K562 (cell line): ENCODE measurements around the gene ADIPOQ. TPM values are rescaled to one million over a fixed set of nuclear protein-coding genes. Genes with fewer than 3 reads are reported as not detected.
"Not testable (repeated sequence)": the region's sequence is repeated elsewhere in the genome, so short reads cannot be mapped to it uniquely, and the experiment has no call there.

ENCODE experiments used
- ATAC-seq: fragments of 200-7000 bp; cut with Tn5 transposase; 3 replicates; pipeline ENCODE4 v1.9.1; 2020; ENCODE audit warnings: moderate library complexity
- BruUV-seq: library from RNA; stranded (reverse); fragments of 400-500 nt; replicated peaks from 2 replicates; lab custom pipeline; 2021; lab: Mats Ljungman, UMichigan
- CTCF ChIA-PET: fragments of 300-600 bp; formaldehyde crosslinking; extraction: SDS; loops from one replicate; lab custom pipeline; 2021; ENCODE audit warnings: low intra/inter-chr PET ratio; lab: Yijun Ruan, JAX
- POLR2A ChIA-PET: fragments of 300-600, 350-650 bp; sonication (Branson Sonifier 250); formaldehyde crosslinking; extraction: SDS; loops from one replicate; lab custom pipeline; 2021; ENCODE audit warnings: antibody characterized with exemption, inconsistent platforms; lab: Yijun Ruan, JAX
- DNase-seq, 4 experiments: peaks; one replicate each; pipeline versions ENCODE4 v3.0.0 to v3.0.0-alpha.2; 2011 to 2018; ENCODE audit warnings: low spot score in 3 of 4, mixed read lengths in 3 of 4; ENCODE audit errors: extremely low read depth in 1 of 4
- FAIRE-seq: peaks from 2 replicates; lab custom pipeline; 2011; peaks lifted over from hg19 to GRCh38; lab: Jason Lieb, UNC
- H2AFZ ChIP-seq: 2 replicates; pipeline ENCODE4 v1.6.0; 2011; ENCODE audit warnings: low read depth, low read length, control low read depth, inconsistent platforms
- H3K27ac ChIP-seq: fragments of 200-600 bp; 3 replicates; pipeline ENCODE4 v1.8.0; 2011; ENCODE audit warnings: low read depth, mild to moderate bottlenecking, control low read depth, inconsistent platforms, low read length, moderate library complexity, mixed read lengths; ENCODE audit errors: extremely low read depth
- H3K27me3 ChIP-seq, 2 experiments: fragments of 300-600 bp in 1 of 2; 2 replicates in 1 of 2; 3 replicates in 1 of 2; pipeline versions ENCODE4 v1.6.0 to v1.8.0; 2011; ENCODE audit warnings: inconsistent platforms in 2 of 2, low read length in 2 of 2, mild to moderate bottlenecking in 1 of 2, mixed read lengths in 1 of 2, moderate library complexity in 1 of 2; ENCODE audit not compliant: control insufficient read depth in 2 of 2, insufficient read depth in 2 of 2
- H3K36me3 ChIP-seq: fragments of 300-600 bp; 3 replicates; pipeline ENCODE4 v1.8.0; 2011; ENCODE audit warnings: mild to moderate bottlenecking, low read length, inconsistent platforms; ENCODE audit not compliant: control insufficient read depth, insufficient read depth
- H3K4me1 ChIP-seq, 2 experiments: fragments of 200-600 bp in 1 of 2; replicated peaks in 1 of 2; 2 replicates in 1 of 2; 3 replicates in 1 of 2; pipeline versions ENCODE4 v1.5.1 to v1.8.0; 2011; ENCODE audit warnings: inconsistent platforms in 2 of 2, low read length in 2 of 2, mild to moderate bottlenecking in 1 of 2, mixed read lengths in 1 of 2, moderate library complexity in 1 of 2; ENCODE audit not compliant: control insufficient read depth in 2 of 2, insufficient read depth in 2 of 2
- H3K4me2 ChIP-seq: 2 replicates; pipeline ENCODE4 v1.6.1; 2011; ENCODE audit warnings: low read length, control low read depth, inconsistent platforms, mixed read lengths; ENCODE audit not compliant: insufficient read depth
- H3K4me3 ChIP-seq: fragments of 200-600 bp; sonication (generic), shearing (Covaris generic); 2 replicates; pipeline ENCODE4 v1.5.1; 2016; ENCODE audit warnings: control low read depth, inconsistent platforms
- H3K79me2 ChIP-seq: fragments of 200-600 bp; 3 replicates; pipeline ENCODE4 v1.8.0; 2011; ENCODE audit warnings: low read length, inconsistent platforms; ENCODE audit not compliant: control insufficient read depth, insufficient read depth
- H3K9ac ChIP-seq, 2 experiments: 2 replicates each; pipeline versions ENCODE4 v1.6.0 to v1.6.1; 2011; ENCODE audit warnings: low read depth in 2 of 2, low read length in 2 of 2, control low read depth in 1 of 2, inconsistent platforms in 1 of 2, mild to moderate bottlenecking in 1 of 2, mixed read lengths in 1 of 2; ENCODE audit not compliant: insufficient read depth in 1 of 2
- H3K9me1 ChIP-seq: one replicate; pipeline ENCODE4 v1.6.0; 2011; ENCODE audit warnings: inconsistent platforms, mild to moderate bottlenecking, low read length, moderate library complexity; ENCODE audit not compliant: control insufficient read depth, insufficient read depth
- H3K9me3 ChIP-seq: replicated peaks from 2 replicates; pipeline ENCODE4 v1.5.1; 2011; ENCODE audit warnings: low read depth, low read length, inconsistent platforms; ENCODE audit not compliant: control insufficient read depth, insufficient read depth
- H4K20me1 ChIP-seq: replicated peaks from 2 replicates; pipeline ENCODE4 v1.6.1; 2011; ENCODE audit warnings: low read length, inconsistent platforms, mixed read lengths; ENCODE audit not compliant: control insufficient read depth, insufficient read depth
- WGBS: fragments of 100-300 bp; shearing (Covaris generic); methylation state at CpG from one replicate; pipeline ENCODE4 v1.1.6; 2016; ENCODE audit warnings: low coverage, mixed read lengths; ENCODE audit not compliant: insufficient coverage; ENCODE audit errors: missing lambda C conversion rate; 5-methylcytosine and 5-hydroxymethylcytosine counted together
- in situ Hi-C: fragments of 300-500 bp; cut with MboI; formaldehyde crosslinking; loops from 4 replicates; pipeline ENCODE4 v1.15.0; 2018; ENCODE audit warnings: inconsistent platforms, mixed read lengths
- intact Hi-C: fragments of 100-400 bp; cut with micrococcal nuclease; formaldehyde crosslinking; loops from 2 replicates; pipeline ENCODE4 v1.14.2; 2022
- polyA plus RNA-seq, 8 experiments: library from polyadenylated mRNA; depleted of rRNA in 4 of 8; stranded (reverse) in 5 of 8; unstranded in 3 of 8; fragments of >200 nt; fragmentation: Nextera tagmentation in 2 of 8; fragmentation: Illumina TruSeq in 1 of 8; extraction: Ambion mirVana in 2 of 8; extraction: Trizol in 1 of 8; gene quantifications; 2 replicates each; pipeline versions ENCODE4 v1.2.1 to v1.2.3, GENCODE V29; 2011 to 2014; ENCODE audit warnings: inconsistent platforms in 1 of 8, missing spikeins in 1 of 8
- total RNA-seq, 7 experiments: library from RNA; depleted of rRNA in 6 of 7; stranded (reverse); fragments of >200 nt in 6 of 7; fragmentation: Illumina TruSeq in 2 of 7; extraction: Trizol in 2 of 7; gene quantifications; 2 replicates each; pipeline versions ENCODE4 v1.2.1 to v1.2.3, GENCODE V29; 2011 to 2021; ENCODE audit warnings: low replicate concordance in 1 of 7

Gene ADIPOQ
- total and polyA plus RNA-seq, 9 of the 15 experiments (the other 6 are each of a cell fraction or from before 2014, with no cell fraction given): 0.01 to 0.04 (median 0.03) TPM; not detected in 4

GRCh38 chr3:186865215-186865853 is 22.8 kb downstream of the ADIPOQ start:
- in situ Hi-C loops: not testable (repeated sequence)
- peak; percentile 29 for FAIRE-seq

GRCh38 chr3:186866095-186866494 is 23.6 kb downstream of the ADIPOQ start:
- CTCF ChIA-PET, DNase-seq, FAIRE-seq, H3K4me2 ChIP-seq, H3K9me3 ChIP-seq, H3K4me3 ChIP-seq, H3K79me2 ChIP-seq, H2AFZ ChIP-seq, H4K20me1 ChIP-seq, ATAC-seq, intact Hi-C loops, BruUV-seq, in situ Hi-C loops, H3K27me3 ChIP-seq, H3K9ac ChIP-seq, POLR2A ChIA-PET, H3K9me1 ChIP-seq, H3K27ac ChIP-seq, H3K36me3 ChIP-seq: not testable (repeated sequence)
- peaks cover 0 to 33% of the 10 kb centered on the region in 2 experiments; a peak in 4 of 5 replicates for H3K4me1 ChIP-seq
- no CpG with 5 or more reads among the region's 5 CpGs for WGBS

More at GRCh38 chr3:186865215-186865853, 22.8 kb downstream of the ADIPOQ start:
- H3K27ac ChIP-seq, H4K20me1 ChIP-seq, H3K4me3 ChIP-seq, CTCF ChIA-PET, H3K9me3 ChIP-seq, H3K9me1 ChIP-seq, intact Hi-C loops, H2AFZ ChIP-seq, H3K4me2 ChIP-seq, H3K79me2 ChIP-seq, BruUV-seq, DNase-seq, H3K36me3 ChIP-seq, H3K9ac ChIP-seq, H3K27me3 ChIP-seq, POLR2A ChIA-PET: not testable (repeated sequence)
- peaks cover 0 to 31% of the 10 kb centered on the region in 2 experiments; a peak in 4 of 5 replicates for H3K4me1 ChIP-seq
- WGBS: no CpG with 5 or more reads among the region's 13 CpGs
- peak; percentile 64 for ATAC-seq
